Cardiac muscle cell (in vitro differentiated cells and primary cell): ENCODE results near the gene AUTS2. TPM values are rescaled to one million over a fixed set of nuclear protein-coding genes. Genes with fewer than 3 reads are reported as not detected.

Source experiments
- DNase-seq, 2 donors: peaks; one replicate each; pipeline versions ENCODE4 v3.0.0 to v3.0.0-alpha.2; 2010 to 2017; ENCODE audit warnings: low read depth in 1 of 2, low spot score in 1 of 2
- H3K27ac ChIP-seq: fragments of 200-600 bp; sonication (generic); 2 replicates; pipeline ENCODE4 v1.5.1; 2016
- H3K27me3 ChIP-seq: fragments of 200-600 bp; sonication (generic); 2 replicates; pipeline ENCODE4 v1.6.0; 2016; ENCODE audit warnings: control low read depth
- H3K36me3 ChIP-seq: fragments of 200-600 bp; sonication (generic); 2 replicates; pipeline ENCODE4 v1.5.1; 2016; ENCODE audit warnings: control low read depth
- H3K4me1 ChIP-seq: fragments of 200-600 bp; sonication (generic); 2 replicates; pipeline ENCODE4 v1.8.1; 2017; ENCODE audit warnings: low read depth, mild to moderate bottlenecking, mixed run types
- H3K4me3 ChIP-seq: fragments of 200-600 bp; sonication (generic); 2 replicates; pipeline ENCODE4 v1.5.1; 2016; ENCODE audit warnings: mild to moderate bottlenecking
- H3K9me3 ChIP-seq: fragments of 200-600 bp; sonication (generic); 2 replicates; pipeline ENCODE4 v1.5.1; 2017; ENCODE audit warnings: low read depth, mild to moderate bottlenecking, control low read depth
- CTCF ChIP-seq: IDR thresholded peaks from 2 replicates; pipeline ENCODE4 v1.5.1; 2012; ENCODE audit warnings: low read depth, mild to moderate bottlenecking, low read length
- polyA plus RNA-seq: library from polyadenylated mRNA; unstranded; fragments of >200 nt; fragmentation: Nextera tagmentation; extraction: Ambion mirVana; gene quantifications from 2 replicates; pipeline ENCODE4 v1.2.1, GENCODE V29; 2016
- total RNA-seq: library from RNA; depleted of rRNA; stranded (reverse); fragments of >200 nt; gene quantifications from 2 replicates; pipeline ENCODE4 v1.2.3, GENCODE V29; 2016

Gene AUTS2
- total and polyA plus RNA-seq, 2 experiments from 2014 or later = 41.0 to 45.5 TPM

DNA sequence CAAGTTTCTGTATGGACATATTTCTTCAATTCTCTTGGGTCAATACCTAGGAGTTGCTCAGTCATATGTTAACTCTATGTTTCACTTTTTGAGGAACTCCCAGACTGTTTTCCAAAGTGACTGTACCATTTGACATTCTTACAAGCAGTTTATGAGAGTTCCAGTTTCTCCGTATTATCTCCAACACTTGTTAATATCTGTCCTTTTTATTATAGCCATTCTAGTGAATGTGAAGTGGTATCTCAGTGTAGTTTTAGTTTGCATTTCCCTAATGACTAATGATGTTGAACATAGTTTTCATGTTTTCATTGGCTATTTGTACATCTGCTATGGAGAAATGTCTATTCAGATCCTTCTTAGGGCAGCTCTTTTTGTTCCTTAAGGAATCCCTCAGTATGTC, 1002.7 kb downstream of the AUTS2 start:
- Histone ChIP-seq H3K27me3 (peaks cover 35% of the 10 kb centered on the region), H3K9me3 (no peaks in the 10 kb centered on the region), H3K4me3 (no peak overlapping the region), H3K4me1 (no peaks in the 10 kb centered on the region), H3K36me3 (no peaks in the 10 kb centered on the region), H3K27ac (no peak overlapping the region)
- no peak for TF ChIP-seq CTCF
- no peak for DNase-seq

DNA sequence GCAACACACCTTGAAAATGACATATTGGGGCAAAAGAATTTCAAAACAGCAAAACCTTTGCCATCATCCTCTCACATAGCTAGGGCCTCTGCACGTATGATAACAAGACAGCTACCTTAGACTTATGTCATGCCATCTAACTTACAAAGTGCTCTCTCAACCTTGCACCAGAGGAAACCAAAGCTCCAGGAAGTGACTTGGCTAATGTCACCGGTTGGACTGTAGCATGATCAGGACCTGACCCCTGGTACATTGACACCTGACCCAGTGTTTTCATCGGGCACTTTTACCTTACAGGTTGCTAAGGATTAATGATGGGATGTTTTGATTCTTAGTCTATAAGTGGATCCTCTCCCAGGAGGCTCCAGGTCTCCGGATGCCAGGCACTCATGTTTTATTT, 1003.8 kb downstream of the AUTS2 start:
- no peak for DNase-seq
- H3K4me1 ChIP-seq = no peaks in the 10 kb centered on the region
- H3K4me3 ChIP-seq = no peak overlapping the region
- peaks cover 24% of the 10 kb centered on the region for H3K27me3 ChIP-seq
- H3K36me3 ChIP-seq = no peaks in the 10 kb centered on the region
- no peak for TF ChIP-seq CTCF
- no peaks in the 10 kb centered on the region for H3K9me3 ChIP-seq
- no peak overlapping the region for H3K27ac ChIP-seq

GRCh38 chr7:70607281-70607680, 1009.0 kb downstream of the AUTS2 start:
- no peak for DNase-seq
- Histone ChIP-seq H3K4me3 (no peak overlapping the region), H3K27me3 (no peaks in the 10 kb centered on the region), H3K4me1 (no peaks in the 10 kb centered on the region), H3K9me3 (no peaks in the 10 kb centered on the region), H3K36me3 (no peaks in the 10 kb centered on the region), H3K27ac (no peak overlapping the region)
- no peak for TF ChIP-seq CTCF

DNA sequence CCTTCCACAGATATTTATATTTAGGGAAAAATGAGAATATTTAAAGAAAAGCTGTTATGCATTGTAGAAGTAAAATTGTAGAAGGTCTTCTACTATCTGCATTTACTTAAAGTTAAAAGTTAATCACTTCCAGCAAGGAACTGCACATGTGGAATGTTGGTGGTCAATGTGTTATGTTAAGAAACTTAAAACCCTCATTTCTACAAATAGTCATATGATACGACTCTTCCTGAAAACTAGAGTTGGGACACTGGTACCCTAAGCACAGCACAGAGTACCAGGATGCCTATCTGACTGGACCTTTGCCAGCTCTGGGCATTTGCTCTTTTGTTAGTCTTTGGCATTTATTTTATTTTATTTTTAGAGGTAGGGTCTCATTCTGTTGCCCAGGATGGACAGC, 1009.5 kb downstream of the AUTS2 start:
- peaks cover 3% of the 10 kb centered on the region for H3K4me1 ChIP-seq
- H3K36me3 ChIP-seq = no peaks in the 10 kb centered on the region
- H3K9me3 ChIP-seq = no peaks in the 10 kb centered on the region
- H3K4me3 ChIP-seq = no peak overlapping the region
- no peak for DNase-seq
- H3K27ac ChIP-seq = no peak overlapping the region
- TF ChIP-seq CTCF = no peak
- H3K27me3 ChIP-seq = no peaks in the 10 kb centered on the region

GRCh38 chr7:70608229-70608628, 1010.0 kb downstream of the AUTS2 start:
- DNase-seq = no peak
- H3K4me3 ChIP-seq = no peak overlapping the region
- H3K27me3 ChIP-seq = no peaks in the 10 kb centered on the region
- H3K9me3 ChIP-seq = no peaks in the 10 kb centered on the region
- no peak for TF ChIP-seq CTCF
- H3K4me1 ChIP-seq = peaks cover 7% of the 10 kb centered on the region
- no peaks in the 10 kb centered on the region for H3K36me3 ChIP-seq
- H3K27ac ChIP-seq = no peak overlapping the region

DNA sequence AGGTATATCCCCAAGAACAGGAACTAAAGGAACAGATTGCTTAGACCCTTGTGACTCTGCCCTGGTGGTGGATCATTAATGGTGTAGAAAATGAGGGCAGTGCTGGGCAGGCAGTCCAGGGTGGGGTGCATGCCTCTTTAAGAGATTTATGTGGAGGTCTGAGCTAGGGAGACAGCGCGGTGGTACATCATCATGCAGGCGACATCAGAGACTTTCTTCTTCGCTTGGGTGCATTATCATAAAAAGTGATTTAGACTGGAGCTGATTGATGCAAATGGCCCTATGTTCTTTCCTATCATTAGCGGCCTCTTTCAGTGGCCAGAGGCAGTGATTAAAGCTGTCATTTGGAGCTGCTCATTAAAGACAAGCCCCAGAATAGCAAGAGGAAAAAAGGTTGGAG, 1014.5 kb downstream of the AUTS2 start:
- H3K27ac ChIP-seq = no peak overlapping the region
- H3K4me3 ChIP-seq = no peak overlapping the region
- TF ChIP-seq CTCF = no peak
- peaks cover 8% of the 10 kb centered on the region for H3K4me1 ChIP-seq
- DNase-seq = no peak
- no peaks in the 10 kb centered on the region for H3K9me3 ChIP-seq
- H3K36me3 ChIP-seq = no peaks in the 10 kb centered on the region
- H3K27me3 ChIP-seq = no peaks in the 10 kb centered on the region
